Trophoblast cell (in vitro differentiated cells and primary cell): ENCODE results near the gene PPID.

Source experiments
- DNase-seq, 2 donors: peaks; one replicate each; pipeline ENCODE4 v3.0.0-alpha.2; 2016
- H2AFZ ChIP-seq: 2 replicates; pipeline ENCODE4 v1.6.1; 2013; ENCODE audit warnings: low read length, moderate library complexity, mild to moderate bottlenecking; ENCODE audit not compliant: insufficient read depth, poor library complexity
- H2AK5ac ChIP-seq: 2 replicates; pipeline ENCODE4 v1.6.1; 2013; ENCODE audit warnings: mild to moderate bottlenecking, low read length
- H2BK120ac ChIP-seq: 2 replicates; pipeline ENCODE4 v1.6.1; 2013; ENCODE audit warnings: low read length, mild to moderate bottlenecking, moderate library complexity; ENCODE audit not compliant: insufficient read depth, poor library complexity
- H2BK12ac ChIP-seq: 2 replicates; pipeline ENCODE4 v1.6.1; 2013; ENCODE audit warnings: mild to moderate bottlenecking, low read length, moderate library complexity
- H2BK5ac ChIP-seq: 2 replicates; pipeline ENCODE4 v1.6.1; 2013; ENCODE audit warnings: low read length, low read depth, moderate library complexity, mild to moderate bottlenecking; ENCODE audit not compliant: poor library complexity
- H3K14ac ChIP-seq: 2 replicates; pipeline ENCODE4 v1.6.1; 2013; ENCODE audit warnings: mild to moderate bottlenecking, low read length
- H3K18ac ChIP-seq: 2 replicates; pipeline ENCODE4 v1.6.1; 2013; ENCODE audit warnings: mild to moderate bottlenecking, low read length
- H3K23ac ChIP-seq: 2 replicates; pipeline ENCODE4 v1.6.1; 2013; ENCODE audit warnings: low read length
- H3K27ac ChIP-seq: 2 replicates; pipeline ENCODE4 v1.5.1; 2013; ENCODE audit warnings: low read depth, mild to moderate bottlenecking, inconsistent platforms, low read length, moderate library complexity
- H3K27me3 ChIP-seq: 2 replicates; pipeline ENCODE4 v1.6.1; 2013; ENCODE audit warnings: inconsistent platforms, mild to moderate bottlenecking, low read length, moderate library complexity; ENCODE audit not compliant: insufficient read depth
- H3K36me3 ChIP-seq, 2 experiments: 1 replicate in 1 of 2; 2 replicates in 1 of 2; pipeline ENCODE4 v1.6.1; 2013; ENCODE audit warnings: low read length in 2 of 2, mild to moderate bottlenecking in 2 of 2, moderate library complexity in 1 of 2; ENCODE audit not compliant: insufficient read depth in 2 of 2, control insufficient read depth in 1 of 2
- H3K4ac ChIP-seq: 2 replicates; pipeline ENCODE4 v1.6.1; 2013; ENCODE audit warnings: low read depth, mild to moderate bottlenecking, low read length, moderate library complexity
- H3K4me1 ChIP-seq, 2 experiments: 1 replicate in 1 of 2; 2 replicates in 1 of 2; pipeline ENCODE4 v1.6.1; 2013; ENCODE audit warnings: low read length in 2 of 2, mild to moderate bottlenecking in 2 of 2, moderate library complexity in 1 of 2; ENCODE audit not compliant: insufficient read depth in 2 of 2, control insufficient read depth in 1 of 2
- H3K4me2 ChIP-seq: 2 replicates; pipeline ENCODE4 v1.6.1; 2013; ENCODE audit warnings: inconsistent platforms, mild to moderate bottlenecking, low read length, moderate library complexity
- H3K4me3 ChIP-seq: 2 replicates; pipeline ENCODE4 v1.5.1; 2013; ENCODE audit warnings: mild to moderate bottlenecking, low read depth, low read length, inconsistent platforms
- H3K79me1 ChIP-seq: one replicate; pipeline ENCODE4 v1.6.1; 2013; ENCODE audit warnings: low read length
- H3K79me2 ChIP-seq: 2 replicates; pipeline ENCODE4 v1.6.1; 2013; ENCODE audit warnings: low read length, mild to moderate bottlenecking; ENCODE audit not compliant: control insufficient read depth, insufficient read depth, poor library complexity
- H3K9ac ChIP-seq: 2 replicates; pipeline ENCODE4 v1.6.1; 2013; ENCODE audit warnings: mild to moderate bottlenecking, low read length
- H3K9me3 ChIP-seq: 2 replicates; pipeline ENCODE4 v1.6.1; 2013; ENCODE audit warnings: low read depth, mild to moderate bottlenecking, control low read depth, inconsistent platforms, low read length; ENCODE audit not compliant: insufficient read depth
- H4K12ac ChIP-seq: 2 replicates; pipeline ENCODE4 v1.6.1; 2013; ENCODE audit warnings: low read depth, mild to moderate bottlenecking, low read length, moderate library complexity
- H4K8ac ChIP-seq: 2 replicates; pipeline ENCODE4 v1.6.1; 2013; ENCODE audit warnings: low read depth, mild to moderate bottlenecking, low read length, moderate library complexity
- H4K91ac ChIP-seq: one replicate; pipeline ENCODE4 v1.6.1; 2013; ENCODE audit warnings: low read depth, mild to moderate bottlenecking, low read length, moderate library complexity
- WGBS: extraction: QIAGEN DNeasy Blood & Tissue Kit; methylation state at CpG from one replicate; pipeline ENCODE4 v1.1.7; 2013; ENCODE audit warnings: missing lambda C conversion rate; ENCODE audit not compliant: insufficient read length, insufficient coverage; ENCODE audit errors: extremely low coverage; 5-methylcytosine and 5-hydroxymethylcytosine counted together

PPID gene

GRCh38 chr4:158724637-158725036, 1.4 kb upstream of the PPID start:
- WGBS: no CpG with 5 or more reads among the region's 4 CpGs
- no peak overlapping the region for H3K4ac ChIP-seq
- no peak overlapping the region for H4K12ac ChIP-seq
- H2AK5ac ChIP-seq: no peak overlapping the region
- H2BK5ac ChIP-seq: no peak overlapping the region
- no peaks in the 10 kb centered on the region for H3K27me3 ChIP-seq
- no peak overlapping the region for H3K27ac ChIP-seq
- H3K4me3 ChIP-seq: no peak overlapping the region
- no peak overlapping the region for H3K9ac ChIP-seq
- no peak overlapping the region for H4K91ac ChIP-seq
- no peak overlapping the region for H3K23ac ChIP-seq
- peaks cover 5% of the 10 kb centered on the region for H3K79me1 ChIP-seq
- no peak overlapping the region for H3K18ac ChIP-seq
- no peak overlapping the region for H2BK120ac ChIP-seq
- H3K4me1 ChIP-seq: peaks cover 0 to 4% of the 10 kb centered on the region in 2 experiments
- no peak overlapping the region for H3K4me2 ChIP-seq
- no peak overlapping the region for H2AFZ ChIP-seq
- no peak for DNase-seq
- H2BK12ac ChIP-seq: no peak overlapping the region
- no peak overlapping the region for H4K8ac ChIP-seq
- no peaks in the 10 kb centered on the region for H3K9me3 ChIP-seq
- H3K79me2 ChIP-seq: peaks cover 5% of the 10 kb centered on the region
- no peak overlapping the region for H3K14ac ChIP-seq
- H3K36me3 ChIP-seq: peaks cover 0 to 7% of the 10 kb centered on the region in 2 experiments

GRCh38 chr4:158722291-158722916, 792 bp downstream of the PPID start:
- no peak overlapping the region for H2BK120ac ChIP-seq
- no CpG with 5 or more reads among the region's 16 CpGs for WGBS
- H3K9ac ChIP-seq: peak overlapping the region; percentile 35
- H2BK12ac ChIP-seq: no peak overlapping the region
- H2AFZ ChIP-seq: peak overlapping the region; percentile 92
- no peak overlapping the region for H2AK5ac ChIP-seq
- peaks cover 5% of the 10 kb centered on the region for H3K79me1 ChIP-seq
- peak overlapping the region; percentile 93 for H3K4ac ChIP-seq
- peak overlapping the region; percentile 92 for H4K8ac ChIP-seq
- no peaks in the 10 kb centered on the region for H3K9me3 ChIP-seq
- peak overlapping the region; percentile 97 for H3K14ac ChIP-seq
- H4K91ac ChIP-seq: peak overlapping the region; percentile 93
- peak overlapping the region; percentile 94 for H3K18ac ChIP-seq
- no peak overlapping the region for H3K27ac ChIP-seq
- peaks cover 4 to 15% of the 10 kb centered on the region in 2 experiments for H3K36me3 ChIP-seq
- H3K4me1 ChIP-seq: peaks cover 0 to 4% of the 10 kb centered on the region in 2 experiments
- H3K4me2 ChIP-seq: peak overlapping the region; percentile 89
- H2BK5ac ChIP-seq: peak overlapping the region; percentile 85
- no peak overlapping the region for H4K12ac ChIP-seq
- peaks cover 5% of the 10 kb centered on the region for H3K79me2 ChIP-seq
- peak in 1 of 2 donors; percentile 19 for DNase-seq
- peak overlapping the region; percentile 79 for H3K4me3 ChIP-seq
- no peaks in the 10 kb centered on the region for H3K27me3 ChIP-seq
- H3K23ac ChIP-seq: no peak overlapping the region

GRCh38 chr4:158721680-158722079, 1.5 kb downstream of the PPID start:
- H2BK12ac ChIP-seq: no peak overlapping the region
- no CpG with 5 or more reads among the region's 1 CpG for WGBS
- H3K4ac ChIP-seq: no peak overlapping the region
- peaks cover 5% of the 10 kb centered on the region for H3K79me1 ChIP-seq
- H3K4me1 ChIP-seq: peaks cover 0 to 4% of the 10 kb centered on the region in 2 experiments
- H3K23ac ChIP-seq: no peak overlapping the region
- no peak overlapping the region for H3K18ac ChIP-seq
- DNase-seq: no peak
- H3K4me2 ChIP-seq: no peak overlapping the region
- no peak overlapping the region for H3K14ac ChIP-seq
- H3K9ac ChIP-seq: no peak overlapping the region
- peaks cover 5 to 18% of the 10 kb centered on the region in 2 experiments for H3K36me3 ChIP-seq
- H3K79me2 ChIP-seq: peaks cover 5% of the 10 kb centered on the region
- H3K27ac ChIP-seq: no peak overlapping the region
- no peak overlapping the region for H4K8ac ChIP-seq
- H3K9me3 ChIP-seq: no peaks in the 10 kb centered on the region
- no peak overlapping the region for H2BK5ac ChIP-seq
- H2AFZ ChIP-seq: no peak overlapping the region
- H3K4me3 ChIP-seq: no peak overlapping the region
- H4K91ac ChIP-seq: no peak overlapping the region
- H3K27me3 ChIP-seq: no peaks in the 10 kb centered on the region
- no peak overlapping the region for H4K12ac ChIP-seq
- no peak overlapping the region for H2AK5ac ChIP-seq
- H2BK120ac ChIP-seq: no peak overlapping the region

- Histone ChIP-seq H3K4me3 (no peak overlapping the region), H3K4me2 (no peak overlapping the region), H4K8ac (no peak overlapping the region), H3K36me3 (peaks cover 19 to 33% of the 10 kb centered on the region in 2 experiments), H3K79me2 (no peaks in the 10 kb centered on the region), H2BK12ac (no peak overlapping the region), H4K91ac (no peak overlapping the region), H2BK5ac (no peak overlapping the region), H3K9ac (no peak overlapping the region), H3K27ac (no peak overlapping the region), H3K79me1 (no peaks in the 10 kb centered on the region), H2AK5ac (no peak overlapping the region), H2BK120ac (no peak overlapping the region), H3K4me1 (no peaks in the 10 kb centered on the region), H3K14ac (no peak overlapping the region), H3K4ac (no peak overlapping the region), H4K12ac (no peak overlapping the region), H3K23ac (no peak overlapping the region), H2AFZ (no peak overlapping the region), H3K9me3 (no peaks in the 10 kb centered on the region), H3K18ac (no peak overlapping the region), H3K27me3 (no peaks in the 10 kb centered on the region)
- WGBS: no CpG with 5 or more reads among the region's 3 CpGs
- no peak for DNase-seq
These were observed 7.4 kb downstream of the PPID start for GRCh38 chr4:158715802-158716201.
